Trophoblast cell (in vitro differentiated cells and primary cell): ENCODE data around the gene ARHGAP6.

Source experiments
- DNase-seq, 2 donors: peaks; one replicate each; pipeline ENCODE4 v3.0.0-alpha.2; 2016
- H2AFZ ChIP-seq: 2 replicates; pipeline ENCODE4 v1.6.1; 2013; ENCODE audit warnings: low read length, moderate library complexity, mild to moderate bottlenecking; ENCODE audit not compliant: insufficient read depth, poor library complexity
- H2AK5ac ChIP-seq: 2 replicates; pipeline ENCODE4 v1.6.1; 2013; ENCODE audit warnings: mild to moderate bottlenecking, low read length
- H2BK120ac ChIP-seq: 2 replicates; pipeline ENCODE4 v1.6.1; 2013; ENCODE audit warnings: low read length, mild to moderate bottlenecking, moderate library complexity; ENCODE audit not compliant: insufficient read depth, poor library complexity
- H2BK12ac ChIP-seq: 2 replicates; pipeline ENCODE4 v1.6.1; 2013; ENCODE audit warnings: mild to moderate bottlenecking, low read length, moderate library complexity
- H2BK5ac ChIP-seq: 2 replicates; pipeline ENCODE4 v1.6.1; 2013; ENCODE audit warnings: low read length, low read depth, moderate library complexity, mild to moderate bottlenecking; ENCODE audit not compliant: poor library complexity
- H3K14ac ChIP-seq: 2 replicates; pipeline ENCODE4 v1.6.1; 2013; ENCODE audit warnings: mild to moderate bottlenecking, low read length
- H3K18ac ChIP-seq: 2 replicates; pipeline ENCODE4 v1.6.1; 2013; ENCODE audit warnings: mild to moderate bottlenecking, low read length
- H3K23ac ChIP-seq: 2 replicates; pipeline ENCODE4 v1.6.1; 2013; ENCODE audit warnings: low read length
- H3K27ac ChIP-seq: 2 replicates; pipeline ENCODE4 v1.5.1; 2013; ENCODE audit warnings: low read depth, mild to moderate bottlenecking, inconsistent platforms, low read length, moderate library complexity
- H3K27me3 ChIP-seq: 2 replicates; pipeline ENCODE4 v1.6.1; 2013; ENCODE audit warnings: inconsistent platforms, mild to moderate bottlenecking, low read length, moderate library complexity; ENCODE audit not compliant: insufficient read depth
- H3K36me3 ChIP-seq, 2 experiments: 1 replicate in 1 of 2; 2 replicates in 1 of 2; pipeline ENCODE4 v1.6.1; 2013; ENCODE audit warnings: low read length in 2 of 2, mild to moderate bottlenecking in 2 of 2, moderate library complexity in 1 of 2; ENCODE audit not compliant: insufficient read depth in 2 of 2, control insufficient read depth in 1 of 2
- H3K4ac ChIP-seq: 2 replicates; pipeline ENCODE4 v1.6.1; 2013; ENCODE audit warnings: low read depth, mild to moderate bottlenecking, low read length, moderate library complexity
- H3K4me1 ChIP-seq, 2 experiments: 1 replicate in 1 of 2; 2 replicates in 1 of 2; pipeline ENCODE4 v1.6.1; 2013; ENCODE audit warnings: low read length in 2 of 2, mild to moderate bottlenecking in 2 of 2, moderate library complexity in 1 of 2; ENCODE audit not compliant: insufficient read depth in 2 of 2, control insufficient read depth in 1 of 2
- H3K4me2 ChIP-seq: 2 replicates; pipeline ENCODE4 v1.6.1; 2013; ENCODE audit warnings: inconsistent platforms, mild to moderate bottlenecking, low read length, moderate library complexity
- H3K4me3 ChIP-seq: 2 replicates; pipeline ENCODE4 v1.5.1; 2013; ENCODE audit warnings: mild to moderate bottlenecking, low read depth, low read length, inconsistent platforms
- H3K79me1 ChIP-seq: one replicate; pipeline ENCODE4 v1.6.1; 2013; ENCODE audit warnings: low read length
- H3K79me2 ChIP-seq: 2 replicates; pipeline ENCODE4 v1.6.1; 2013; ENCODE audit warnings: low read length, mild to moderate bottlenecking; ENCODE audit not compliant: control insufficient read depth, insufficient read depth, poor library complexity
- H3K9ac ChIP-seq: 2 replicates; pipeline ENCODE4 v1.6.1; 2013; ENCODE audit warnings: mild to moderate bottlenecking, low read length
- H3K9me3 ChIP-seq: 2 replicates; pipeline ENCODE4 v1.6.1; 2013; ENCODE audit warnings: low read depth, mild to moderate bottlenecking, control low read depth, inconsistent platforms, low read length; ENCODE audit not compliant: insufficient read depth
- H4K12ac ChIP-seq: 2 replicates; pipeline ENCODE4 v1.6.1; 2013; ENCODE audit warnings: low read depth, mild to moderate bottlenecking, low read length, moderate library complexity
- H4K8ac ChIP-seq: 2 replicates; pipeline ENCODE4 v1.6.1; 2013; ENCODE audit warnings: low read depth, mild to moderate bottlenecking, low read length, moderate library complexity
- H4K91ac ChIP-seq: one replicate; pipeline ENCODE4 v1.6.1; 2013; ENCODE audit warnings: low read depth, mild to moderate bottlenecking, low read length, moderate library complexity
- WGBS: extraction: QIAGEN DNeasy Blood & Tissue Kit; methylation state at CpG from one replicate; pipeline ENCODE4 v1.1.7; 2013; ENCODE audit warnings: missing lambda C conversion rate; ENCODE audit not compliant: insufficient read length, insufficient coverage; ENCODE audit errors: extremely low coverage; 5-methylcytosine and 5-hydroxymethylcytosine counted together

The ARHGAP6 gene

GRCh38 chrX:11111947-11112346, 553.8 kb downstream of the ARHGAP6 start:
- WGBS = no CpG with 5 or more reads among the region's 9 CpGs
- H3K18ac ChIP-seq = no peak overlapping the region

GRCh38 chrX:11111037-11111851, 554.5 kb downstream of the ARHGAP6 start, which contains the start of gene HCCS:
TSS of gene HCCS (plus strand) at chrX:11111332. CDS start at chrX:11112061, 729 bp downstream.
- Histone ChIP-seq H3K23ac (no peak within 1 kb of the TSS), H3K27ac (no peak within 1 kb of the TSS), H3K4me1 (peaks cover 0 to 9% of the 10 kb centered on the region in 2 experiments), H4K91ac (peak within 1 kb of the TSS; percentile 92), H4K8ac (peak within 1 kb of the TSS; percentile 99), H3K4me3 (peak within 1 kb of the TSS; percentile 97), H3K4ac (peak within 1 kb of the TSS; percentile 98), H3K9me3 (no peaks in the 10 kb centered on the region), H2BK5ac (peak within 1 kb of the TSS; percentile 86), H2BK12ac (no peak within 1 kb of the TSS), H4K12ac (peak within 1 kb of the TSS; percentile 99), H2BK120ac (peak within 1 kb of the TSS; percentile 76), H3K27me3 (no peaks in the 10 kb centered on the region), H3K79me1 (peaks cover 3% of the 10 kb centered on the region), H2AFZ (peak within 1 kb of the TSS; percentile 90), H3K36me3 (peaks cover 6 to 13% of the 10 kb centered on the region in 2 experiments), H3K14ac (peak within 1 kb of the TSS; percentile 95), H2AK5ac (peak within 1 kb of the TSS; percentile 69), H3K9ac (peak within 1 kb of the TSS; percentile 95), H3K18ac (peak within 1 kb of the TSS; percentile 98), H3K79me2 (peaks cover 6% of the 10 kb centered on the region), H3K4me2 (peak within 1 kb of the TSS; percentile 87)
- no CpG with 5 or more reads among the region's 58 CpGs for WGBS
- peak; percentile 75 to 83 for DNase-seq

More at GRCh38 chrX:11111947-11112346, 553.8 kb downstream of the ARHGAP6 start:
- H3K79me2 ChIP-seq = peaks cover 6% of the 10 kb centered on the region
- no peak for DNase-seq
- H3K27me3 ChIP-seq = no peaks in the 10 kb centered on the region
- H4K91ac ChIP-seq = no peak overlapping the region
- peaks cover 3% of the 10 kb centered on the region for H3K79me1 ChIP-seq
- H3K14ac ChIP-seq = no peak overlapping the region
- H4K8ac ChIP-seq = peak overlapping the region; percentile 99
- H2BK12ac ChIP-seq = no peak overlapping the region
- H4K12ac ChIP-seq = no peak overlapping the region
- H2AFZ ChIP-seq = no peak overlapping the region
- H3K4me2 ChIP-seq = peak overlapping the region; percentile 87
- H3K9me3 ChIP-seq = no peaks in the 10 kb centered on the region
- H2BK5ac ChIP-seq = no peak overlapping the region
- no peak overlapping the region for H2BK120ac ChIP-seq
- peaks cover 9 to 17% of the 10 kb centered on the region in 2 experiments for H3K36me3 ChIP-seq
- no peak overlapping the region for H3K4me3 ChIP-seq
- no peak overlapping the region for H3K27ac ChIP-seq
- H3K9ac ChIP-seq = peak overlapping the region; percentile 95
- H3K23ac ChIP-seq = no peak overlapping the region
- H3K4me1 ChIP-seq = peaks cover 0 to 9% of the 10 kb centered on the region in 2 experiments
- no peak overlapping the region for H2AK5ac ChIP-seq
- H3K4ac ChIP-seq = peak overlapping the region; percentile 98

DNA sequence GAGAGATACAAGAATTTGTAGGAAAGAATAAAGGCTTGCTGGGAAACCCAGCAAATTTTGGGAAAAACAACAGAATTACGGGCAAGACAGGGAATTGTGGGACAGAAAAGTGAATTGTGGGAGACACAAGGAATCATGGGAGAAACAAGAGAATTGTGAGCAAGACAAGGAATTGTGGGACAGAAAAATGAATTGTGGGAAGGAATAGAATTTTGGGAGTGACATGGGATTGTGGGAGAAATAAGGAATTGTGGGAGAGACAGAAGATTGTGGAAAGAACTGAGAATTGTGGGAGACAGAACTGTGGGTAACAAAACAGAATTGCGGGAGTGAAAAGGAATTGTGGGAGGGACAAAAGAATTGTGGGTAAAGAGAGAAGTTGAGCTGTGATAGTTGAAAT, 555.8 kb downstream of the ARHGAP6 start:
- no peak for DNase-seq
- no peak overlapping the region for H3K4me3 ChIP-seq
- H3K4me2 ChIP-seq = no peak overlapping the region
- no peak overlapping the region for H2BK12ac ChIP-seq
- no peaks in the 10 kb centered on the region for H3K27me3 ChIP-seq
- H2AK5ac ChIP-seq = no peak overlapping the region
- no peak overlapping the region for H4K91ac ChIP-seq
- H2BK5ac ChIP-seq = no peak overlapping the region
- H3K18ac ChIP-seq = no peak overlapping the region
- peaks cover 2 to 5% of the 10 kb centered on the region in 2 experiments for H3K36me3 ChIP-seq
- H4K8ac ChIP-seq = no peak overlapping the region
- H3K79me2 ChIP-seq = peaks cover 6% of the 10 kb centered on the region
- no peak overlapping the region for H3K27ac ChIP-seq
- peaks cover 3% of the 10 kb centered on the region for H3K79me1 ChIP-seq
- H3K14ac ChIP-seq = no peak overlapping the region
- H2AFZ ChIP-seq = no peak overlapping the region
- H2BK120ac ChIP-seq = no peak overlapping the region
- no CpG with 5 or more reads among the region's 2 CpGs for WGBS
- peaks cover 0 to 9% of the 10 kb centered on the region in 2 experiments for H3K4me1 ChIP-seq
- H3K4ac ChIP-seq = no peak overlapping the region
- no peaks in the 10 kb centered on the region for H3K9me3 ChIP-seq
- no peak overlapping the region for H3K23ac ChIP-seq
- H3K9ac ChIP-seq = no peak overlapping the region
- H4K12ac ChIP-seq = no peak overlapping the region

GRCh38 chrX:11108253-11108941, 557.3 kb downstream of the ARHGAP6 start:
- Histone ChIP-seq H2BK12ac (no peak overlapping the region), H2AK5ac (no peak overlapping the region), H3K36me3 (no peaks in the 10 kb centered on the region), H3K4me3 (no peak overlapping the region), H3K4me1 (peaks cover 0 to 7% of the 10 kb centered on the region in 2 experiments), H3K18ac (no peak overlapping the region), H3K79me2 (peaks cover 6% of the 10 kb centered on the region), H4K8ac (no peak overlapping the region), H3K4me2 (no peak overlapping the region), H2BK120ac (no peak overlapping the region), H4K12ac (no peak overlapping the region), H3K9me3 (no peaks in the 10 kb centered on the region), H3K27ac (no peak overlapping the region), H4K91ac (no peak overlapping the region), H3K9ac (no peak overlapping the region), H3K14ac (no peak overlapping the region), H3K27me3 (no peaks in the 10 kb centered on the region), H2BK5ac (no peak overlapping the region), H2AFZ (no peak overlapping the region), H3K23ac (no peak overlapping the region), H3K79me1 (peaks cover 3% of the 10 kb centered on the region), H3K4ac (no peak overlapping the region)
- no peak for DNase-seq
- WGBS = 100% methylated on average over 2 of the region's 4 CpGs
